B cell (primary cell): ENCODE results near the gene HOXA10. TPM values are rescaled to one million over a fixed set of nuclear protein-coding genes. Genes with fewer than 3 reads are reported as not detected.

Experiments used
- ATAC-seq: fragments of 200-7000 bp; cut with Tn5 transposase; one replicate; pipeline ENCODE4 v1.10.0; 2021; ENCODE audit warnings: low read depth, mild to moderate bottlenecking, moderate number of reproducible peaks, moderate library complexity
- CTCF ChIA-PET: fragments of 350-600 bp; sonication (Branson Sonifier 250); formaldehyde crosslinking; loops from one replicate; lab custom pipeline; 2021; ENCODE audit warnings: antibody characterized with exemption, inconsistent platforms; lab: Charles Lee
- POLR2A ChIA-PET: fragments of 350-600 bp; sonication (Branson Sonifier 250); formaldehyde crosslinking; loops from one replicate; lab custom pipeline; 2021; ENCODE audit warnings: antibody characterized with exemption; lab: Charles Lee
- DNase-seq: peaks from one replicate; pipeline ENCODE4 v3.0.0; 2013
- H2AFZ ChIP-seq: 2 replicates; pipeline ENCODE4 v1.6.1; 2012; ENCODE audit warnings: mild to moderate bottlenecking, low read depth, low read length; ENCODE audit not compliant: insufficient read depth, poor library complexity, severe bottlenecking
- H3K27ac ChIP-seq, 2 donors: 1 replicate in 1 of 2; 2 replicates in 1 of 2; pipeline ENCODE4 v1.5.1; 2012 to 2013; ENCODE audit warnings: low read length in 2 of 2, mild to moderate bottlenecking in 2 of 2, moderate library complexity in 1 of 2
- H3K27me3 ChIP-seq, 4 experiments: fragments of 200-600 bp in 1 of 4; sonication (generic) in 1 of 4; replicated peaks in 1 of 4; 1 replicate in 2 of 4; 2 replicates in 2 of 4; pipeline versions ENCODE4 v1.6.1 to v1.7.0; 2013 to 2016; ENCODE audit warnings: low read length in 3 of 4, mild to moderate bottlenecking in 2 of 4, mixed read lengths in 1 of 4, moderate library complexity in 1 of 4; ENCODE audit not compliant: insufficient read depth in 4 of 4, control insufficient read depth in 3 of 4; ENCODE audit errors: control extremely low read depth in 1 of 4
- H3K36me3 ChIP-seq, 2 experiments: replicated peaks in 1 of 2; 1 replicate in 1 of 2; 2 replicates in 1 of 2; pipeline versions ENCODE4 v1.6.1 to v1.7.1; 2013; ENCODE audit warnings: low read length in 1 of 2; ENCODE audit not compliant: insufficient read depth in 2 of 2, control insufficient read depth in 1 of 2; ENCODE audit errors: control extremely low read depth in 1 of 2, extremely low read depth in 1 of 2
- H3K4me1 ChIP-seq, 2 donors: fragments of 200-600 bp in 1 of 2; sonication (generic) in 1 of 2; 1 replicate in 1 of 2; 2 replicates in 1 of 2; pipeline versions ENCODE4 v1.5.1 to v1.6.1; 2013 to 2017; ENCODE audit warnings: low read length in 2 of 2; ENCODE audit not compliant: control insufficient read depth in 2 of 2, insufficient read depth in 2 of 2
- H3K4me2 ChIP-seq: replicated peaks from 2 replicates; pipeline ENCODE3; 2012; ENCODE audit warnings: mild to moderate bottlenecking, low read depth, low read length; ENCODE audit not compliant: poor library complexity, severe bottlenecking
- H3K4me3 ChIP-seq, 5 experiments: fragments of 200-600 bp in 1 of 5; sonication (generic) in 1 of 5; 1 replicate in 3 of 5; 2 replicates in 2 of 5; pipeline versions ENCODE4 v1.5.1 to v1.7.0; 2011 to 2016; ENCODE audit warnings: low read length in 4 of 5, mild to moderate bottlenecking in 4 of 5, low read depth in 2 of 5, control low read depth in 1 of 5, moderate library complexity in 1 of 5; ENCODE audit not compliant: insufficient read depth in 1 of 5; ENCODE audit errors: control extremely low read depth in 1 of 5, extremely low read depth in 1 of 5
- H3K79me2 ChIP-seq: fragments of 200-600 bp; sonication (generic); one replicate; pipeline ENCODE4 v1.6.0; 2016; ENCODE audit warnings: low read length; ENCODE audit not compliant: control insufficient read depth, insufficient read depth
- H3K9ac ChIP-seq: fragments of 200-600 bp; sonication (generic); 2 replicates; pipeline ENCODE4 v1.6.1; 2017; ENCODE audit warnings: mild to moderate bottlenecking, low read length, moderate library complexity
- H3K9me3 ChIP-seq, 3 donors: one replicate each; pipeline versions ENCODE4 v1.6.1 to v1.7.1; 2013; ENCODE audit warnings: low read length in 2 of 3; ENCODE audit not compliant: control insufficient read depth in 2 of 3, insufficient read depth in 1 of 3; ENCODE audit errors: control extremely low read depth in 1 of 3
- H4K20me1 ChIP-seq: 2 replicates; pipeline ENCODE4 v1.6.0; 2012; ENCODE audit warnings: mild to moderate bottlenecking, low read length; ENCODE audit not compliant: insufficient read depth, control insufficient read depth, poor library complexity, severe bottlenecking
- H3K27ac Mint-ChIP-seq: one replicate; pipeline ENCODE4 v1.8.0; 2021; ENCODE audit warnings: mixed read lengths
- H3K27me3 Mint-ChIP-seq: one replicate; pipeline ENCODE4 v1.8.0; 2021; ENCODE audit warnings: mixed read lengths
- H3K4me1 Mint-ChIP-seq: one replicate; pipeline ENCODE4 v1.8.0; 2021; ENCODE audit warnings: mixed read lengths
- H3K4me3 Mint-ChIP-seq: one replicate; pipeline ENCODE4 v1.8.0; 2021; ENCODE audit warnings: mixed read lengths
- H3K9me3 Mint-ChIP-seq: one replicate; pipeline ENCODE4 v1.8.0; 2022; ENCODE audit warnings: mixed read lengths; ENCODE audit not compliant: insufficient read depth
- EZH2 ChIP-seq: IDR thresholded peaks from 2 replicates; pipeline ENCODE4 v1.6.1; 2012; ENCODE audit warnings: borderline replicate concordance, low read depth, mild to moderate bottlenecking, moderate library complexity, low read length; ENCODE audit not compliant: insufficient read depth, poor library complexity, severe bottlenecking
- WGBS: methylation state at CpG from one replicate; pipeline ENCODE4 v1.1.5; 2013; ENCODE audit warnings: missing lambda C conversion rate; ENCODE audit not compliant: insufficient coverage; 5-methylcytosine and 5-hydroxymethylcytosine counted together
- intact Hi-C: fragments of 100-400 bp; cut with micrococcal nuclease; formaldehyde crosslinking; loops from one replicate; pipeline ENCODE4 v1.10.0; 2022
- polyA plus RNA-seq: library from polyadenylated mRNA; depleted of rRNA; stranded (reverse); fragments of >200 nt; gene quantifications from 2 replicates; pipeline ENCODE4 v1.2.3, GENCODE V29; 2012
- total RNA-seq, 2 donors: library from RNA; stranded (reverse); fragments of 120-200 nt in 1 of 2; gene quantifications; 1 replicate in 1 of 2; 2 replicates in 1 of 2; pipeline versions ENCODE4 v1.2.3 to v1.2.4, GENCODE V29; 2013 to 2022
- TF ChIP-seq, protein P1 (sequence below): fragments of 200-600 bp; IDR thresholded peaks from one replicate; pipeline ENCODE4 v1.8.0; 2022; ENCODE audit warnings: antibody characterized with exemption, mild to moderate bottlenecking

HOXA10 gene
- total and polyA plus RNA-seq, 2 donors (not counting 1 experiment from before 2014, with no cell fraction given), result not detected

DNA sequence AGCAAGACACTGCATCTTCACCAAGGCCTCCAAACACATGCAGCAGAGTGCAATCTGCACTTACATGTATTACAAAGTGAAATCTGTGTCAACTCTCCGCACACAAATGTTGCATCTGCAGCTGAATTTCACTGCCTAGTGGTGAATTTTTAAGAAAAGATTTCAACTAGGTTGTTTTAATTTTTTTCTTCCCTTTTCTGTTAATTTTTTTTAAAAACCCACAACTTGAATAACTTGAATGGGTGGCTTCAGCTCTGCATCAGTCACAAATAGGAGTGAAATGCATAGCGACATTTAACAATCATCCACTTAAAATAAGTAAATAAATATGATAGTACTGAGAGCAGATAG lies 19.9 kb upstream of the HOXA10 start:
- no peaks in the 10 kb centered on the region for H4K20me1 ChIP-seq
- H3K79me2 ChIP-seq, result no peaks in the 10 kb centered on the region
- ChIA-PET CTCF (interaction anchor here (1.4 to 2.6 kb wide), 3 partner anchors 14 to 727 kb away, joined by 3 to 28 read pairs (median 15); no protein-coding TSS in a partner anchor), POLR2A (no interaction called here)
- Mint-ChIP-seq H3K9me3 (no peaks in the 10 kb centered on the region), H3K27me3 (peaks cover 87% of the 10 kb centered on the region), H3K4me1 (peaks cover 29% of the 10 kb centered on the region), H3K4me3 (peak overlapping the region; percentile 37), H3K27ac (peak overlapping the region; percentile 26)
- H3K9me3 ChIP-seq, result peaks cover 0 to 54% (median 2%) of the 10 kb centered on the region in 3 donors
- H3K27me3 ChIP-seq, result peaks cover 3 to 91% (median 82%) of the 10 kb centered on the region in 4 experiments
- no CpG with 5 or more reads among the region's 2 CpGs for WGBS
- peaks cover 33 to 63% of the 10 kb centered on the region in 2 donors for H3K4me1 ChIP-seq
- DNase-seq, result no peak
- H3K4me3 ChIP-seq, result no peak overlapping the region
- H3K4me2 ChIP-seq, result no peak overlapping the region
- H3K27ac ChIP-seq, result no peak overlapping the region
- H3K36me3 ChIP-seq, result no peaks in the 10 kb centered on the region
- no peak overlapping the region for H2AFZ ChIP-seq
- peak; percentile 21 for TF ChIP-seq EZH2
- TF ChIP-seq, protein P1, sequence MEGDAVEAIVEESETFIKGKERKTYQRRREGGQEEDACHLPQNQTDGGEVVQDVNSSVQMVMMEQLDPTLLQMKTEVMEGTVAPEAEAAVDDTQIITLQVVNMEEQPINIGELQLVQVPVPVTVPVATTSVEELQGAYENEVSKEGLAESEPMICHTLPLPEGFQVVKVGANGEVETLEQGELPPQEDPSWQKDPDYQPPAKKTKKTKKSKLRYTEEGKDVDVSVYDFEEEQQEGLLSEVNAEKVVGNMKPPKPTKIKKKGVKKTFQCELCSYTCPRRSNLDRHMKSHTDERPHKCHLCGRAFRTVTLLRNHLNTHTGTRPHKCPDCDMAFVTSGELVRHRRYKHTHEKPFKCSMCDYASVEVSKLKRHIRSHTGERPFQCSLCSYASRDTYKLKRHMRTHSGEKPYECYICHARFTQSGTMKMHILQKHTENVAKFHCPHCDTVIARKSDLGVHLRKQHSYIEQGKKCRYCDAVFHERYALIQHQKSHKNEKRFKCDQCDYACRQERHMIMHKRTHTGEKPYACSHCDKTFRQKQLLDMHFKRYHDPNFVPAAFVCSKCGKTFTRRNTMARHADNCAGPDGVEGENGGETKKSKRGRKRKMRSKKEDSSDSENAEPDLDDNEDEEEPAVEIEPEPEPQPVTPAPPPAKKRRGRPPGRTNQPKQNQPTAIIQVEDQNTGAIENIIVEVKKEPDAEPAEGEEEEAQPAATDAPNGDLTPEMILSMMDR, result no peak
- no peak overlapping the region for H3K9ac ChIP-seq
- intact Hi-C loops, result loop anchor here (10.0 kb wide), 1 partner anchor 411 kb away; no protein-coding TSS in a partner anchor
- no peak for ATAC-seq

DNA sequence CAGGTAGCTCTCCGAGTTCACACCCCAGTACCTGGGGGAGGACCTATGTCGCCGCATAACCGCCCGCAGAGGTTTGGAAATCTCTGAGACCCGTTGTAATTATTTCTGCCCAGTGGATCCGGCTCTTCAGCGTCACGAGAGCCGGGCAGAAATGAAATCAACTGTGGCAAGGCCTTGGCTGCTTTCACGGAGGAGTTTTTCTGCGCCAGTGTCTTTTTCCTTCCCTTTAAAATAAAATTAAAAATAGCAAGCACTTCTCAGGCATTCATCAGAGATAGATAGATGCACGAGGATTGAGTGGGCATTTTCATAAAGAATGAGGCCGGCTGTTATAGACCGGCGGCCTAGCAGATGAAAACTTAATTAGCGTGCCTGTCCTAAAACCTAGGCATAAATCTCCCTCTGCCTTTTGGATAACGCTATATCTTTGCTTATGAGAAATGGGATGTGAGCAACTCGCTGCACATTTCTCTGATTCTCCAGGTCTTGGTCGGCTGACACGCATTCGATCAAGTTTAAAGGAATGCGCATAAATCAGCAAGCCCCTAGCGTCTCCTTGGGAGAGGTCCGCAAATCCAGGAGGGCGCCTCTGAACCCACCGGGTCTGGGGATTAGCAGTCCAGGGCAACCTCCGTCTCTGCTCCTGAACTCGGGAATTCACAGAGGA lies 19.3 kb upstream of the HOXA10 start:
- Histone ChIP-seq H3K27ac (no peak overlapping the region), H3K9ac (peak overlapping the region; percentile 36), H3K4me2 (peak overlapping the region; percentile 75), H4K20me1 (no peaks in the 10 kb centered on the region), H3K79me2 (no peaks in the 10 kb centered on the region), H3K9me3 (peaks cover under 1 to 54% (median 2%) of the 10 kb centered on the region in 3 donors), H3K4me1 (peaks cover 33 to 63% of the 10 kb centered on the region in 2 donors), H3K4me3 (peak overlapping the region in 3 of 5 experiments; percentile 15 to 45 (median 36)), H2AFZ (peak overlapping the region; percentile 23), H3K36me3 (no peaks in the 10 kb centered on the region), H3K27me3 (peaks cover 3 to 91% (median 80%) of the 10 kb centered on the region in 4 experiments)
- Mint-ChIP-seq H3K4me3 (peak overlapping the region; percentile 37), H3K27ac (peak overlapping the region; percentile 26), H3K27me3 (peaks cover 86% of the 10 kb centered on the region), H3K9me3 (no peaks in the 10 kb centered on the region), H3K4me1 (peaks cover 30% of the 10 kb centered on the region)
- WGBS, result 14% methylated on average over 21 of the region's 29 CpGs
- ChIA-PET CTCF (interaction anchor here (0.6 to 1.4 kb wide), 4 partner anchors 32 to 727 kb away, joined by 3 to 5 read pairs (median 3); no protein-coding TSS in a partner anchor), POLR2A (no interaction called here)
- ATAC-seq, result no peak
- intact Hi-C loops, result loop anchor here (10.0 kb wide), 1 partner anchor 411 kb away; no protein-coding TSS in a partner anchor
- peak; percentile 35 for DNase-seq
- peak; percentile 27 for TF ChIP-seq EZH2
- TF ChIP-seq, protein P1, result no peak
